T follicular helper cell (primary cell): ENCODE measurements around the gene PKD1.
A peak's percentile ranks its signal among the peaks of the same experiment; 100 is the strongest.
"Not testable (repeated sequence)": the region's sequence is repeated elsewhere in the genome, so short reads cannot be mapped to it uniquely, and the experiment has no call there.

Source experiments
- DNase-seq: peaks from one replicate; pipeline ENCODE4 v3.0.0-alpha.2; 2020; ENCODE audit warnings: low read depth

PKD1 gene

DNA sequence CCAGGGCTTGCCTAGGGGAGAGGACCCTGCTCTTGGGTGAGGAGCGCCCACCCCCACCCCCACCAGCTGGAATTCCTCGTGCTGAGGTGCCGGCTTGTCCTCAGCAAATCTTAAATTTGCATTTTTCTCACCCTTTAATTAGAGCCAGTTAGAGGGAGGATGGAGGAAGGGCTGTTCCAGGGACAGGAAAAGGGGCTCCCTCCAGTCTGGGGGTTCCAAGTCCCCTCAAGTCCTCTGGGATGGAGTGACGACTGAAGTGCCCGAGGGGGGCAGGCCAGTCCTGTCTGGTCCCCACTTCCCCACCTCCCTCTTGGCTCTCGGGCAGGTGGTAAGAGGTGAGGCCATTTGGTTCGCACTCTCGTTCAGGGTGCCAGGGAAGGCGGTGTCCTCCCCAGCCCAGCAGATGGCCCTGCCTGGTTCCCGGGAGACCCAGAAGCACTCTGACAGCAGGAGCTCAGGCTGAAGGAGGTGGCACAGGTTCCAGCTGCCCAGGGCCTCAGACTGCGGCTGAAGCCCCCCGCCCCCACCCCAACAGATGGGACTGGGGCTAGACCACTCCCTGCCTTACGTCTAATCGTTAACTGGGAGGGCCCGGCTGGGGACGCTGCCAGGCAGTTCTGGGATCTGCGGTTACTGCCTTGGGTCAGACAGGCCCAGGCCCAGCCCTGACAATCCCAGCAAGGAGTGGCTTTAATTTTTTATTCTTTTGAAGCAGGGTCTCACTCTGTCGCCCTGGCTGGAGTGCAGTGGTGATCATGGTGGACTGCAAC lies 14.9 kb upstream of the PKD1 start:
- no peak for DNase-seq

DNA sequence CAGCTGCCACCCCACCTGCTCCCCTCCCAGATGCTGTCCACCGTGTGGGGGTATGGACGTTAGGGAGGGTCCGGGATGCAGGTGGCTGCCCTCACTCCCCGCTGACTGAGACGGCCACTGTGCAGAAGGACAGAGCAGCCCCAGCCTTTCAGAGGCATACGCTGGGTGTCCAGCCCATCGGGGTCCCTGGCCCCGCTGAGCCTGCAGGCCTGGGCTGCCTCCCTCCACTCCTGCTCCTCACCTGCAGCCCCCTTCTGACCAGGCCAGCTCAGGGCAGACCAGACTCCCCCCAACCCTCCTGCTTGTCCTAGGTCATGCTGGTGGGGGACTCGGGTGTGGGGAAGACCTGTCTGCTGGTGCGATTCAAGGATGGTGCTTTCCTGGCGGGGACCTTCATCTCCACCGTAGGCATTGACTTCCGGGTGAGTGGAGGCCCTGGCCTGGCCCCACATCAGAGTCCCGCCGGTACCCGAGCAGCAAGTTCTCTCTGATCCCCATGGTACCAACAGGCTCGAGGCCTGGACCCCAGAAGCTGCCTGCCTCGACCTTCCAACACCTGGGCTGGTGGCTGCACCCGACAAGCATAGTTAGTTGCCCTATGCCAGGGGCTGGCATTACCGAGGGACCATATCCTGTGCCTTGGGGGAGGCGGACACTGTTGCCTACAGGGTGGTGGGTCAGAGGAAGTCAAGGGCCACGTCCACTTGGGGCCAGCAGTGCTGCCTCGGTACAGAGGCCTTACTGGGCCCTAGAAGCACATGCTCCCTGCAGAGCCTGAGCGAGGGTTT lies 14.1 kb upstream of the PKD1 start:
- no peak for DNase-seq

- no peak for DNase-seq
Observed at GRCh38 chr16:2148714-2149629, 13.3 kb upstream of the PKD1 start.

DNA sequence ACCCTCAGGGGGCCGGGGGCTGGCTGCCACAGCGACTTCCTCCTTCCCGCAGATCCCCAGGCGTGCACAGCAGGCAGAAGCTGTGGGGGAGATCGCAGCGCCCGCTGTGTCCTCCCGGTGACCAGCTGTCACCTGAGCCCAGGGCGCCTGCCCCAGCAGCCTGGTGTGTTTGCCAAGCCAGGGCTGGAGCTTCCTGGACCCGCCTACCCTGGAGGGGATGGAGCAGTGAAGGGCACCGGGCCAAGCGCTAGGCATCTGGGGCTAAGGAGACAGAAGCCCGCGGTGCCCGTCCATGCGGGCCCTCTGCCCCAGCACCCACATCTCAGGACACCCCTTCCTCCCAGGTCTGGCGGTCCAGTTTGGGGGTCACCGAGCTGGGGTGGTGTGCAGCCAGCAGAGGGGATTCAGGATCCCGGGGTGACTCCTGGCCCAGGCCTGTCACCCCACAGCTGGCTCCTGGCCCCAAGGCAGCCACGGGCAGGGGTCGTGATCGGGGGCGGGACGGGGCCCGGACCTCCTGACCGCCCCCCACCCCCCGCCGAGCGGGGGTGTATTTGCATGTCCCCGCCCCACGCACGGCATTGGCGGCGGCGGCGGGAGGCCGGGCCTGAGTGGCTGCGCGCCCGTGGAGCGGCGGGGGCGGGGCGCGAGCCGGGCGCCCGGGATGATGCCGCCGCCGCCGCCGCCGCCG lies 12.4 kb upstream of the PKD1 start, which contains the start of gene RAB26:
Gene RAB26 (plus strand): TSS at position 645 of the 691 bp plus-strand sequence. CDS start 159 bp downstream, outside the sequence.
- peak; percentile 48 for DNase-seq

GRCh38 chr16:2147378-2147777 lies 11.7 kb upstream of the PKD1 start:
- no peak for DNase-seq

GRCh38 chr16:2145843-2146242 lies 10.1 kb upstream of the PKD1 start:
- DNase-seq = no peak

- DNase-seq = no peak
Observed at GRCh38 chr16:2143878-2144485, 8.3 kb upstream of the PKD1 start.

- DNase-seq = no peak
Observed at GRCh38 chr16:2142942-2143877, 7.5 kb upstream of the PKD1 start.

- DNase-seq = not testable (repeated sequence)
Observed at GRCh38 chr16:2135071-2135470, 627 bp downstream of the PKD1 start.

DNA sequence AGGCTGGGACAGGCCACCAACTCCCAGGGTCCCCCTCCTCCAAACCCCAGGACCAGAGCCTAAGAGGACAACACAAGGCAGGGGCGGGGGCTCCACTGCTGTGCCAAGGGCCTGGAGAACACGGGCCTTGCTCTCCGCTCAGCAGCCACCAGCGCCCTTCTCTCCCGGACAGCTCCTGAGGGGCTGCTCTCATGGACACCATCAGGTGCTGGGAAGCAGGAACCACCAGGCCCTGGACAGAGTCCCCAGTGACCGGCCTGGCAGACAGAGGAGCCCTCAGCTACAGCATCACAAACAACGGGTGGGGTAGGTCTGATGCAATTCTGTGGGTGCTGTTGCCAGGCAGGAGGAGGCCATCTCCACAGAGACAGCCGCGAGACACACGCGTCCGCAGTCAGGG lies 1.9 kb downstream of the PKD1 start:
- DNase-seq = not testable (repeated sequence)

- not testable (repeated sequence) for DNase-seq
Observed at GRCh38 chr16:2129890-2130447, 5.7 kb downstream of the PKD1 start.

GRCh38 chr16:2129251-2129650 lies 6.4 kb downstream of the PKD1 start:
- DNase-seq = not testable (repeated sequence)

DNA sequence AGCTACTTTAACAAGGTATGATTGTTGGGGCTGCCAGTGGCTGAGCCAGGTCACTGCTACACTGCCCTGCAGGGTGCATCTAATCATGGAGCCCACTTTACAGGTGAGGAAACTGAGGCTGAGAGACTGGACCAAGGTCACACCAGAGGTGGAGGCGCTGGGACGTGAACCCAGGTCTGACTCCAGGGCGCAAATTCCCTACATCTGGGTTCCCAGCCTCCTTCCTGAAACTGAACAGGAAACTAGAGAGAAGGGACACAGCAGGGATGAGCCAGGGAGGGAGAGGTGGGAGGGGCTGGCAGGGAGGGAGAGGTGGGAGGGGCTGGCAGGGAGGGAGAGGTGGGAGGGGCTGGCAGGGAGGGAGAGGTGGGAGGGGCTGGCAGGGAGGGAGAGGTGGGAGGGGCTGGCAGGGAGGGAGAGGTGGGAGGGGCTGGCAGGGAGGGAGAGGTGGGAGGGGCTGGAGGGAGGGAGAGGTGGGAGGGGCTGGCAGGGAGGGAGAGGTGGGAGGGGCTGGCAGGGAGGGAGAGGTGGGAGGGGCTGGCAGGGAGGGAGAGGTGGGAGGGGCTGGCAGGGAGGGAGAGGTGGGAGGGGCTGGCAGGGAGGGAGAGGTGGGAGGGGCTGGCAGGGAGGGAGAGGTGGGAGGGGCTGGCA lies 7.9 kb downstream of the PKD1 start:
- not testable (repeated sequence) for DNase-seq

DNA sequence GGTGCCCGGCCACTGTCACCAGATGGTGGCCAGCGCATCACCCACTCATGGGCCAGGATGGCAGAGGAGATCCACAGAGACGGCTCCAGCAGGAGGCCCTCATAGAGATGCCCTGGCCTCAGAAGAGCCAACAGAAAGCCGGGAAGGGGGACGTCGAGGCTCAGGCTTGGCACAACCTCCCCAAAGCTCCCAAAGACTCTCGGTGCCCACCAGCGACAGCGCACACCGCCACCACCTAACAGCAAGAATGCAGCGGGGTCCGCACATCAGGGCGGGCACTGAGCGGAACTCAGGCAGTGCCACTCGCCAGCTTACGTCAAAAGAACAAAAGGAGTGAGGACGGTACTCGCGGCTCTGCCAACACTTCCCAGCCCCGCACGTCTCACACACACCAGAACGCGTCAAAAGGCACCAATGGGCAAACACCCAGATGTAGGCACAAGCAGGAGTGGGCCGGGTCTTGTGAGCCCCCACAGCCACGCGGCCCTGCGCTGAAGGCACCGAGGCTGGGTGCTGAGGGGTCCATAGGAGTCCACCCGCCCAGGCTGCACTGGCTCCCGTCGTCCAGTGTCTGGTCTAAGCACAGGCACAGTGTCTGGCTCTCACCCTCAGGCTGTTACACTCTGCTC lies 8.7 kb downstream of the PKD1 start:
- not testable (repeated sequence) for DNase-seq

DNA sequence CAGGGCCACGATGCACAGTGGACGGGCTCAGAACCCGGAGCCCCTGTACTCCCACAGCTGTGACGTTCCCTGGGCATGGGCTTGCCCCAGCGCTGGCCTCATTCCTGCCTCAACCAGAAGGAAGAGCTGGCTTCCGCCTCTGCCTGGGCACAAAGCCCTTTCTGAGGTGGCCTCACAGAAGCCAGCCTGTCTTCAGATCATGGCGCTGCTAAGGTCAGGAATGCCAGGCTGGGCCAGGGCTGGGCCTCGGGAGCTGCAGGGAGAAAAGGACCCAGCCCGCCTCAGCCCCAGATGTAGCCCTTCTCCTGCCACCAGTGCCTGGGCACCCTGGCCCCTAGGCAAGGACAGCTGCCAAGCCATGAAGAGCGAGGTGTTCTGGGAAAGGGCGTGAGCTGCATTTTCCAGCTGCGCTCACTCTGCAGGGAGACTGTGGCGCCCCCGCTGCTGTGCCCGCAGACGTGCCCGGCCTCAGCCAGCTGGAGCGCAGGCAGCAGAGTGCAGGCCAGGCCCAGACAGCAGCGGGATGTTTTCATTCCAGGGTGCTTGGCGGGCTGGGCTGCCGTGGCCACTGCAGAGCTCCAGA lies 9.4 kb downstream of the PKD1 start:
- not testable (repeated sequence) for DNase-seq

- DNase-seq = not testable (repeated sequence)
Observed at GRCh38 chr16:2125609-2126008, 10.1 kb downstream of the PKD1 start.

GRCh38 chr16:2124694-2125444 lies 10.8 kb downstream of the PKD1 start:
- not testable (repeated sequence) for DNase-seq
